Measurements from ENCODE around the gene SH3BP5L. TPM values are rescaled to one million over a fixed set of nuclear protein-coding genes. Genes with fewer than 3 reads are reported as not detected.

The SH3BP5L gene
- total and polyA plus RNA-seq, 2 of the 13 experiments (the other 11 are each of a cell fraction or from before 2014, with no cell fraction given) = 10.3 to 14.9 TPM

DNA sequence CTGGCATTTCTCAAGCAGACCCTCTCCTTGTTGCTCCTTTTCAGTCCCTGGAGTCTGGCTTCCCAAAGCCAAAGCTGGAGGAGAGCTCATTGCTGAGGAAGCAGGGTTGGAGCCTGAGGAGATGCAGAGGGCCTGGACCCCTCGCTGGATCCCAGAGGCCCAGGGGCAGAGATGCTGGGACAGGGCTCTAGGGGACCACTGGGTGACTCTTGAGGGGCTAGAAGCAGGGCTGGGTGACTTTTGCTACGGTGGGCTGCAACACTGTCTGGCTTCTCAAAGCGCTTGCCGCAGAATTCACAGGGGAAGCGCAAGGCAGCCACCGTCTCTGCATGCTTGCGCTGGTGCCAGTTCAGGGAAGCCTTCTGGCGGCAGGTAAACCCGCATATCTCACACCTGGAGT lies 24.4 kb upstream of the SH3BP5L start:
- ATAC-seq = no peak; the same call in 2 of the 3 replicates
- Histone ChIP-seq H3K4me3 (replicated peaks in 1 of 3; ENCODE audit: insufficient read depth in 1 of 3, low read depth in 2 of 3, low read length in 3 of 3) (no peak overlapping the region), H3K79me2 (ENCODE audit: insufficient read depth, low read length) (no peaks in the 10 kb centered on the region), H3K36me3 (replicated peaks in 1 of 2; ENCODE audit: control insufficient read depth in 1 of 2, insufficient read depth in 2 of 2, low read length in 2 of 2) (peaks cover 23 to 69% of the 10 kb centered on the region in 2 experiments), H2AFZ (ENCODE audit: low read length) (no peak overlapping the region), H4K20me1 (ENCODE audit: insufficient read depth, low read length) (0 out of 2 replicates have a peak, but pooled peaks cover 3% of the 10 kb centered on the region), H3K4me2 (ENCODE audit: low read depth, low read length) (no peak overlapping the region), H3K27me3 (ENCODE audit: control insufficient read depth in 1 of 2, insufficient read depth in 2 of 2, low read length in 2 of 2) (no peaks in the 10 kb centered on the region), H3K27ac (ENCODE audit: extremely low read length, insufficient read depth, low read length) (no peak overlapping the region), H3K9me3 (ENCODE audit: low read length) (no peaks in the 10 kb centered on the region), H3K4me1 (ENCODE audit: insufficient read depth, low read length) (no peaks in the 10 kb centered on the region), H3K9ac (ENCODE audit: insufficient read depth, low read depth, low read length) (no peak overlapping the region)
- DNase-seq (ENCODE audit: low spot score) = no peak
- peak in 1 of 2 experiments; percentile 17; a peak in 1 of 4 replicates for TF ChIP-seq POLR2A (IDR thresholded peaks at IDR 0.05; ENCODE audit: insufficient read depth in 1 of 2, low read depth in 2 of 2, low read length in 2 of 2)
- TF ChIP-seq POLR2G (IDR thresholded peaks at IDR 0.05; ENCODE audit: low read depth, low read length) = peak; percentile 61
- TF ChIP-seq ZC3H13 (CRISPR knock-in tag; IDR thresholded peaks at IDR 0.05) = peak; percentile 79
- TF ChIP-seq ZNF337 (CRISPR knock-in tag; IDR thresholded peaks at IDR 0.05; ENCODE audit: borderline replicate concordance, low read depth) = no peak
- 0 out of 2 replicates have a peak, but pooled peaks have one; percentile 28 for TF ChIP-seq SRY (CRISPR knock-in tag; IDR thresholded peaks at IDR 0.05)
- TF ChIP-seq AGO2 (optimal IDR thresholded peaks at IDR 0.05; ENCODE audit: low read depth, low read length) = peak; percentile 70
- no peak for TF ChIP-seq ZNF496 (CRISPR knock-in tag; IDR thresholded peaks at IDR 0.05; ENCODE audit: insufficient replicate concordance)
- no peak for FAIRE-seq
- no TSS peak for BruUV-seq (replicated peaks)
- intact Hi-C loops (cut with micrococcal nuclease; ENCODE audit: unreplicated experiment) (no loop called here), in situ Hi-C loops (cut with HindIII; ENCODE audit: extremely low pct_ligation_motif_present, low pct_unique_long_range_greater_than_20kb) (no loop called here)
- ChIA-PET CTCF (ENCODE audit: low intra/inter-chr PET ratio, low total read pairs) (no interaction called here), POLR2A (interaction anchor here (1.3 kb wide), 2 partner anchors 9 to 12 kb away, joined by 3 to 6 read pairs; partner anchors contain the start of gene ZNF672)
- WGBS (ENCODE audit: low lambda C conversion rate) = 100% methylated on average over 8 of the region's 9 CpGs

DNA sequence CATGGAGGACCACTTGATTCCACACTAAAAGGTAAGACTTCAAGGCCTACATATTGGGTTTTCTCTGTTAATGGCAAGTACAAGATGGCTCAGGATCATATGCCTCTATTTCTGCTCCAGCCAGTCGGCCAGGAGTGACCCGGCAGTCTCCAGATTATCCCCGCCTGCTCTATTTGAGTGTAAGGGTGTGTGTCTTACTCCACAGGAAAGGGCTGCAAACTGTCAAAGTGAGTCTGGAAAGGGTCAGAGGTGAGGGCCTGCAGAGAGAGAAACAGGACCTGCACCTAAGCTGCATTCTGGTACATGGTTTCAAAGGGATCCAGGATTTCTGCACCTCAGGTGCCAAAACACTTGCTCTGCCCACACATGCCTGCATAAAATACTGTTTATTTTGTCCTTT lies 23.9 kb upstream of the SH3BP5L start:
- WGBS (ENCODE audit: low lambda C conversion rate) = no CpG with 5 or more reads among the region's 3 CpGs
- H4K20me1 ChIP-seq (ENCODE audit: insufficient read depth, low read length) = 0 out of 2 replicates have a peak, but pooled peaks cover 3% of the 10 kb centered on the region
- no peak overlapping the region for H3K9ac ChIP-seq (ENCODE audit: insufficient read depth, low read depth, low read length)
- no peaks in the 10 kb centered on the region for H3K4me1 ChIP-seq (ENCODE audit: insufficient read depth, low read length)
- no peaks in the 10 kb centered on the region for H3K9me3 ChIP-seq (ENCODE audit: low read length)
- peaks cover 25 to 68% of the 10 kb centered on the region in 2 experiments for H3K36me3 ChIP-seq (replicated peaks in 1 of 2; ENCODE audit: control insufficient read depth in 1 of 2, insufficient read depth in 2 of 2, low read length in 2 of 2)
- DNase-seq (ENCODE audit: low spot score) (no peak), ATAC-seq (no peak), FAIRE-seq (no peak)
- BruUV-seq (replicated peaks) = no TSS peak
- H3K4me2 ChIP-seq (ENCODE audit: low read depth, low read length) = no peak overlapping the region
- H3K27me3 ChIP-seq (ENCODE audit: control insufficient read depth in 1 of 2, insufficient read depth in 2 of 2, low read length in 2 of 2) = no peaks in the 10 kb centered on the region
- H2AFZ ChIP-seq (ENCODE audit: low read length) = no peak overlapping the region
- intact Hi-C loops (cut with micrococcal nuclease; ENCODE audit: unreplicated experiment) = no loop called here
- in situ Hi-C loops (cut with HindIII; ENCODE audit: extremely low pct_ligation_motif_present, low pct_unique_long_range_greater_than_20kb) = no loop called here
- no peak overlapping the region for H3K27ac ChIP-seq (ENCODE audit: extremely low read length, insufficient read depth, low read length)
- ChIA-PET POLR2A (interaction anchor here (1.3 kb wide), 2 partner anchors 10 to 11 kb away, joined by 3 to 6 read pairs; partner anchors contain the start of gene ZNF672), CTCF (ENCODE audit: low intra/inter-chr PET ratio, low total read pairs) (no interaction called here)
- no peak overlapping the region for H3K4me3 ChIP-seq (replicated peaks in 1 of 3; ENCODE audit: insufficient read depth in 1 of 3, low read depth in 2 of 3, low read length in 3 of 3)
- no peaks in the 10 kb centered on the region for H3K79me2 ChIP-seq (ENCODE audit: insufficient read depth, low read length)
- TF ChIP-seq EED (CRISPR knock-in tag; IDR thresholded peaks at IDR 0.05) (no peak), POLR2G (IDR thresholded peaks at IDR 0.05; ENCODE audit: low read depth, low read length) (no peak; the same call in 1 of the 2 replicates), ZNF317 (CRISPR knock-in tag; IDR thresholded peaks at IDR 0.05) (no peak), ZNF207 (IDR thresholded peaks at IDR 0.05; ENCODE audit: borderline replicate concordance) (no peak), RFXANK (CRISPR knock-in tag; IDR thresholded peaks at IDR 0.05) (no peak), ZBTB37 (CRISPR knock-in tag; IDR thresholded peaks at IDR 0.05) (no peak), SALL2 (CRISPR knock-in tag; IDR thresholded peaks at IDR 0.05) (no peak), GTF3A (CRISPR knock-in tag; conservative IDR thresholded peaks at IDR 0.05) (no peak), HOXA7 (CRISPR knock-in tag; IDR thresholded peaks at IDR 0.05) (no peak), TEAD2 (CRISPR knock-in tag; IDR thresholded peaks at IDR 0.05) (no peak), JUND (CRISPR knock-in tag; IDR thresholded peaks at IDR 0.05) (no peak)
- TF ChIP-seq, protein P1, sequence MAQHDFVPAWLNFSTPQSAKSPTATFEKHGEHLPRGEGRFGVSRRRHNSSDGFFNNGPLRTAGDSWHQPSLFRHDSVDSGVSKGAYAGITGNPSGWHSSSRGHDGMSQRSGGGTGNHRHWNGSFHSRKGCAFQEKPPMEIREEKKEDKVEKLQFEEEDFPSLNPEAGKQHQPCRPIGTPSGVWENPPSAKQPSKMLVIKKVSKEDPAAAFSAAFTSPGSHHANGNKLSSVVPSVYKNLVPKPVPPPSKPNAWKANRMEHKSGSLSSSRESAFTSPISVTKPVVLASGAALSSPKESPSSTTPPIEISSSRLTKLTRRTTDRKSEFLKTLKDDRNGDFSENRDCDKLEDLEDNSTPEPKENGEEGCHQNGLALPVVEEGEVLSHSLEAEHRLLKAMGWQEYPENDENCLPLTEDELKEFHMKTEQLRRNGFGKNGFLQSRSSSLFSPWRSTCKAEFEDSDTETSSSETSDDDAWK (CRISPR knock-in tag; IDR thresholded peaks at IDR 0.05) = no peak
